Measurements from ENCODE around the gene PPARA. TPM values are rescaled to one million over a fixed set of nuclear protein-coding genes. Genes with fewer than 3 reads are reported as not detected.

Gene PPARA
- total and polyA plus RNA-seq, 9 of the 15 experiments (the other 6 are each of a cell fraction or from before 2014, with no cell fraction given), result 0.64 to 5.3 (median 3.5) TPM

DNA sequence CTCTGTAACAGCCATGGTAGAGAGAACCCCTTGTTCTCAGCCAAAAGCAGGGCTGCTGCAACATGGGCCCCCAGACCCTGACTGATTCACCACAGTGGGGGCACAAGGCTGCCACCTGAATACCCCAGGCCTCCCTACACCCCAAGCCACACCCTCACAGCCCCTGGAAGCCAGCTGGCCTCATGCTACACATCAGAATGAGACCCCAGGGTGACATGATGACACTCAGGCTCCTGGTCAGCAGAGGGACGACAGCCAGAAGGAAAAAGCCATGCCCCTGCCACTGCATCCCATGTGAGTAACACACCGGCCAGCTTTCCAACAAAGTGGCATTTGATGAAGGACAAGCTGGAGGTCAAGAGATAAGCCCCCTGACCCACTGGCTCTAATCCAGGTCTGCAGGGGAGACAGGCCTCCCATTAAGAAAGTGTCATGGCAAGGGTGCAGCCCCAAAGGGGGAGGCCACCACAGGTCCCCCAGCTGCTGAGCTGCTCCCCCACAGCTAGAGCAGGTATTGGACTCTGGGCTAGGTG, 97.2 kb downstream of the PPARA start (continued):
- no peak for TF ChIP-seq HDAC3 (IDR thresholded peaks at IDR 0.05; ENCODE audit: borderline replicate concordance, partially characterized antibody)
- TF ChIP-seq, protein P1, sequence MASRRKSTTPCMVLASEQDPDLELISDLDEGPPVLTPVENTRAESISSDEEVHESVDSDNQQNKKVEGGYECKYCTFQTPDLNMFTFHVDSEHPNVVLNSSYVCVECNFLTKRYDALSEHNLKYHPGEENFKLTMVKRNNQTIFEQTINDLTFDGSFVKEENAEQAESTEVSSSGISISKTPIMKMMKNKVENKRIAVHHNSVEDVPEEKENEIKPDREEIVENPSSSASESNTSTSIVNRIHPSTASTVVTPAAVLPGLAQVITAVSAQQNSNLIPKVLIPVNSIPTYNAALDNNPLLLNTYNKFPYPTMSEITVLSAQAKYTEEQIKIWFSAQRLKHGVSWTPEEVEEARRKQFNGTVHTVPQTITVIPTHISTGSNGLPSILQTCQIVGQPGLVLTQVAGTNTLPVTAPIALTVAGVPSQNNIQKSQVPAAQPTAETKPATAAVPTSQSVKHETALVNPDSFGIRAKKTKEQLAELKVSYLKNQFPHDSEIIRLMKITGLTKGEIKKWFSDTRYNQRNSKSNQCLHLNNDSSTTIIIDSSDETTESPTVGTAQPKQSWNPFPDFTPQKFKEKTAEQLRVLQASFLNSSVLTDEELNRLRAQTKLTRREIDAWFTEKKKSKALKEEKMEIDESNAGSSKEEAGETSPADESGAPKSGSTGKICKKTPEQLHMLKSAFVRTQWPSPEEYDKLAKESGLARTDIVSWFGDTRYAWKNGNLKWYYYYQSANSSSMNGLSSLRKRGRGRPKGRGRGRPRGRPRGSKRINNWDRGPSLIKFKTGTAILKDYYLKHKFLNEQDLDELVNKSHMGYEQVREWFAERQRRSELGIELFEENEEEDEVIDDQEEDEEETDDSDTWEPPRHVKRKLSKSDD (conservative IDR thresholded peaks at IDR 0.05; ENCODE audit: low read length), result no peak
- TF ChIP-seq, protein P2, sequence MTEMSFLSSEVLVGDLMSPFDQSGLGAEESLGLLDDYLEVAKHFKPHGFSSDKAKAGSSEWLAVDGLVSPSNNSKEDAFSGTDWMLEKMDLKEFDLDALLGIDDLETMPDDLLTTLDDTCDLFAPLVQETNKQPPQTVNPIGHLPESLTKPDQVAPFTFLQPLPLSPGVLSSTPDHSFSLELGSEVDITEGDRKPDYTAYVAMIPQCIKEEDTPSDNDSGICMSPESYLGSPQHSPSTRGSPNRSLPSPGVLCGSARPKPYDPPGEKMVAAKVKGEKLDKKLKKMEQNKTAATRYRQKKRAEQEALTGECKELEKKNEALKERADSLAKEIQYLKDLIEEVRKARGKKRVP (CRISPR knock-in tag; IDR thresholded peaks at IDR 0.05), result no peak
- TF ChIP-seq, protein P3, sequence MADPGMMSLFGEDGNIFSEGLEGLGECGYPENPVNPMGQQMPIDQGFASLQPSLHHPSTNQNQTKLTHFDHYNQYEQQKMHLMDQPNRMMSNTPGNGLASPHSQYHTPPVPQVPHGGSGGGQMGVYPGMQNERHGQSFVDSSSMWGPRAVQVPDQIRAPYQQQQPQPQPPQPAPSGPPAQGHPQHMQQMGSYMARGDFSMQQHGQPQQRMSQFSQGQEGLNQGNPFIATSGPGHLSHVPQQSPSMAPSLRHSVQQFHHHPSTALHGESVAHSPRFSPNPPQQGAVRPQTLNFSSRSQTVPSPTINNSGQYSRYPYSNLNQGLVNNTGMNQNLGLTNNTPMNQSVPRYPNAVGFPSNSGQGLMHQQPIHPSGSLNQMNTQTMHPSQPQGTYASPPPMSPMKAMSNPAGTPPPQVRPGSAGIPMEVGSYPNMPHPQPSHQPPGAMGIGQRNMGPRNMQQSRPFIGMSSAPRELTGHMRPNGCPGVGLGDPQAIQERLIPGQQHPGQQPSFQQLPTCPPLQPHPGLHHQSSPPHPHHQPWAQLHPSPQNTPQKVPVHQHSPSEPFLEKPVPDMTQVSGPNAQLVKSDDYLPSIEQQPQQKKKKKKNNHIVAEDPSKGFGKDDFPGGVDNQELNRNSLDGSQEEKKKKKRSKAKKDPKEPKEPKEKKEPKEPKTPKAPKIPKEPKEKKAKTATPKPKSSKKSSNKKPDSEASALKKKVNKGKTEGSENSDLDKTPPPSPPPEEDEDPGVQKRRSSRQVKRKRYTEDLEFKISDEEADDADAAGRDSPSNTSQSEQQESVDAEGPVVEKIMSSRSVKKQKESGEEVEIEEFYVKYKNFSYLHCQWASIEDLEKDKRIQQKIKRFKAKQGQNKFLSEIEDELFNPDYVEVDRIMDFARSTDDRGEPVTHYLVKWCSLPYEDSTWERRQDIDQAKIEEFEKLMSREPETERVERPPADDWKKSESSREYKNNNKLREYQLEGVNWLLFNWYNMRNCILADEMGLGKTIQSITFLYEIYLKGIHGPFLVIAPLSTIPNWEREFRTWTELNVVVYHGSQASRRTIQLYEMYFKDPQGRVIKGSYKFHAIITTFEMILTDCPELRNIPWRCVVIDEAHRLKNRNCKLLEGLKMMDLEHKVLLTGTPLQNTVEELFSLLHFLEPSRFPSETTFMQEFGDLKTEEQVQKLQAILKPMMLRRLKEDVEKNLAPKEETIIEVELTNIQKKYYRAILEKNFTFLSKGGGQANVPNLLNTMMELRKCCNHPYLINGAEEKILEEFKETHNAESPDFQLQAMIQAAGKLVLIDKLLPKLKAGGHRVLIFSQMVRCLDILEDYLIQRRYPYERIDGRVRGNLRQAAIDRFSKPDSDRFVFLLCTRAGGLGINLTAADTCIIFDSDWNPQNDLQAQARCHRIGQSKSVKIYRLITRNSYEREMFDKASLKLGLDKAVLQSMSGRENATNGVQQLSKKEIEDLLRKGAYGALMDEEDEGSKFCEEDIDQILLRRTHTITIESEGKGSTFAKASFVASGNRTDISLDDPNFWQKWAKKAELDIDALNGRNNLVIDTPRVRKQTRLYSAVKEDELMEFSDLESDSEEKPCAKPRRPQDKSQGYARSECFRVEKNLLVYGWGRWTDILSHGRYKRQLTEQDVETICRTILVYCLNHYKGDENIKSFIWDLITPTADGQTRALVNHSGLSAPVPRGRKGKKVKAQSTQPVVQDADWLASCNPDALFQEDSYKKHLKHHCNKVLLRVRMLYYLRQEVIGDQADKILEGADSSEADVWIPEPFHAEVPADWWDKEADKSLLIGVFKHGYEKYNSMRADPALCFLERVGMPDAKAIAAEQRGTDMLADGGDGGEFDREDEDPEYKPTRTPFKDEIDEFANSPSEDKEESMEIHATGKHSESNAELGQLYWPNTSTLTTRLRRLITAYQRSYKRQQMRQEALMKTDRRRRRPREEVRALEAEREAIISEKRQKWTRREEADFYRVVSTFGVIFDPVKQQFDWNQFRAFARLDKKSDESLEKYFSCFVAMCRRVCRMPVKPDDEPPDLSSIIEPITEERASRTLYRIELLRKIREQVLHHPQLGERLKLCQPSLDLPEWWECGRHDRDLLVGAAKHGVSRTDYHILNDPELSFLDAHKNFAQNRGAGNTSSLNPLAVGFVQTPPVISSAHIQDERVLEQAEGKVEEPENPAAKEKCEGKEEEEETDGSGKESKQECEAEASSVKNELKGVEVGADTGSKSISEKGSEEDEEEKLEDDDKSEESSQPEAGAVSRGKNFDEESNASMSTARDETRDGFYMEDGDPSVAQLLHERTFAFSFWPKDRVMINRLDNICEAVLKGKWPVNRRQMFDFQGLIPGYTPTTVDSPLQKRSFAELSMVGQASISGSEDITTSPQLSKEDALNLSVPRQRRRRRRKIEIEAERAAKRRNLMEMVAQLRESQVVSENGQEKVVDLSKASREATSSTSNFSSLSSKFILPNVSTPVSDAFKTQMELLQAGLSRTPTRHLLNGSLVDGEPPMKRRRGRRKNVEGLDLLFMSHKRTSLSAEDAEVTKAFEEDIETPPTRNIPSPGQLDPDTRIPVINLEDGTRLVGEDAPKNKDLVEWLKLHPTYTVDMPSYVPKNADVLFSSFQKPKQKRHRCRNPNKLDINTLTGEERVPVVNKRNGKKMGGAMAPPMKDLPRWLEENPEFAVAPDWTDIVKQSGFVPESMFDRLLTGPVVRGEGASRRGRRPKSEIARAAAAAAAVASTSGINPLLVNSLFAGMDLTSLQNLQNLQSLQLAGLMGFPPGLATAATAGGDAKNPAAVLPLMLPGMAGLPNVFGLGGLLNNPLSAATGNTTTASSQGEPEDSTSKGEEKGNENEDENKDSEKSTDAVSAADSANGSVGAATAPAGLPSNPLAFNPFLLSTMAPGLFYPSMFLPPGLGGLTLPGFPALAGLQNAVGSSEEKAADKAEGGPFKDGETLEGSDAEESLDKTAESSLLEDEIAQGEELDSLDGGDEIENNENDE (IDR thresholded peaks at IDR 0.05; ENCODE audit: low read depth, low read length), result no peak
- TF ChIP-seq RAD51 (IDR thresholded peaks at IDR 0.05; ENCODE audit: borderline replicate concordance, low read depth), result no peak

Data from K562 (cell line).